Right lobe of liver (tissue), 6 donors: ENCODE measurements around the gene PAK6. TPM values are rescaled to one million over a fixed set of nuclear protein-coding genes. Genes with fewer than 3 reads are reported as not detected.
A peak's percentile ranks its signal among the peaks of the same experiment; 100 is the strongest.

Source experiments
- ATAC-seq, 4 donors: fragments of 200-7000 bp; cut with Tn5 transposase; one replicate each; pipeline ENCODE4 v1.9.1; 2020; ENCODE audit warnings: mild to moderate bottlenecking in 4 of 4, moderate library complexity in 4 of 4
- DNase-seq, 3 donors: peaks; one replicate each; pipeline ENCODE4 v3.0.0-alpha.2; 2020
- H3K27ac ChIP-seq, 3 donors: fragments of 200-600 bp; one replicate each; pipeline ENCODE4 v1.8.0; 2022
- H3K27me3 ChIP-seq, 2 donors: fragments of 200-600 bp; one replicate each; pipeline ENCODE4 v1.8.0; 2022
- H3K36me3 ChIP-seq, 4 donors: fragments of 200-600 bp; sonication (generic) in 1 of 4; one replicate each; pipeline versions ENCODE4 v1.5.1 to v1.8.0; 2017 to 2022; ENCODE audit warnings: control low read depth in 1 of 4
- H3K4me1 ChIP-seq, 4 donors: fragments of 200-600 bp; sonication (generic) in 1 of 4; one replicate each; pipeline versions ENCODE4 v1.5.1 to v1.8.0; 2017 to 2022; ENCODE audit warnings: control low read depth in 1 of 4
- H3K4me3 ChIP-seq, 3 donors: fragments of 200-600 bp; one replicate each; pipeline ENCODE4 v1.8.0; 2022
- H3K9me3 ChIP-seq, 4 donors: fragments of 200-600 bp; sonication (generic) in 1 of 4; one replicate each; pipeline versions ENCODE4 v1.5.1 to v1.8.0; 2017 to 2022; ENCODE audit warnings: control low read depth in 1 of 4
- POLR2A ChIP-seq: fragments of 450-650 bp; IDR thresholded peaks from one replicate; pipeline ENCODE4 v1.6.1; 2017; ENCODE audit warnings: antibody characterized with exemption, mild to moderate bottlenecking
- WGBS: methylation state at CpG from one replicate; pipeline ENCODE4 v1.1.6; 2018; ENCODE audit warnings: low coverage, low lambda C conversion rate; ENCODE audit not compliant: insufficient coverage; ENCODE audit errors: missing lambda C conversion rate; 5-methylcytosine and 5-hydroxymethylcytosine counted together
- intact Hi-C, 2 donors: fragments of 100-400 bp; cut with DNase I; formaldehyde crosslinking; loops; one replicate each; pipeline versions ENCODE4 v1.11.2 to v1.14.1; 2022
- total RNA-seq, 6 experiments: library from RNA; depleted of rRNA in 2 of 6; stranded (reverse); fragments of >200 nt in 2 of 6; fragmentation: NEBNext Ultra II Directional in 3 of 6; extraction: Animal tissue kit (Norgen Biotek cat#: 25700) in 3 of 6; gene quantifications; one replicate each; pipeline versions ENCODE4 v1.1.0 to v1.2.4, GENCODE V29; 2016 to 2023
- TF ChIP-seq, protein P1 (sequence below), 4 donors: fragments of 200-600 bp in 3 of 4; fragments of 450-650 bp in 1 of 4; IDR thresholded peaks; one replicate each; pipeline versions ENCODE4 v1.5.1 to v1.8.0; 2016 to 2022; ENCODE audit warnings: antibody characterized with exemption in 4 of 4, mild to moderate bottlenecking in 2 of 4
- donor health status: DM: no; HTN: yes; CAD: no.
- donor health status: DM: no; HTN: no; CAD: no.
- donor health status: DM: no; HTN: no; CAD: no.
- donor health status: DM: no; HTN: yes; CAD: no.
- donor health status: DM: no; HTN: yes; CAD: no.

Gene PAK6
- total RNA-seq, 6 experiments from 2014 or later: 0.05 to 0.19 (median 0.10) TPM; not detected in 2

DNA sequence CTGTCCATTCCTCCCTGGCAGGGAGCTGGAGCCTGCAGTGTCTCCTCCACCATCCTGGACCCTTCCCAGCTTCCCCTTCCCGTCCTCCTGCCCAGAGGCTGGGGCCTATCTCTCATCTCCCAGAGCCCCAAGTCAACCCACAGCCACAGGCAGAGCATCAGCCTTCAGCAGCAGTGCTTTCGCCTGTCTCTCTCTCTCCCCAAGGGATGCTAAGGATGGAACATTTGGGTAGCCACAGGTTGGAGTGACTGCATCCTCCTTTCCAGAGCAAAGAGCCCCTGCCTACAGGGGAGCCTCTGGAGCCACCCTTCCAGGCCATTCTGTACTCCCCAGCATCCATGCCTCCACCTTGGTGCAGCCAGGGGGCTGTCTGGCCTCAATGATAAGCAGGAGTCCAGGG is 64.7 kb downstream of the PAK6 start:
- no peak for ATAC-seq
- no peak for TF ChIP-seq POLR2A
- TF ChIP-seq, protein P1, sequence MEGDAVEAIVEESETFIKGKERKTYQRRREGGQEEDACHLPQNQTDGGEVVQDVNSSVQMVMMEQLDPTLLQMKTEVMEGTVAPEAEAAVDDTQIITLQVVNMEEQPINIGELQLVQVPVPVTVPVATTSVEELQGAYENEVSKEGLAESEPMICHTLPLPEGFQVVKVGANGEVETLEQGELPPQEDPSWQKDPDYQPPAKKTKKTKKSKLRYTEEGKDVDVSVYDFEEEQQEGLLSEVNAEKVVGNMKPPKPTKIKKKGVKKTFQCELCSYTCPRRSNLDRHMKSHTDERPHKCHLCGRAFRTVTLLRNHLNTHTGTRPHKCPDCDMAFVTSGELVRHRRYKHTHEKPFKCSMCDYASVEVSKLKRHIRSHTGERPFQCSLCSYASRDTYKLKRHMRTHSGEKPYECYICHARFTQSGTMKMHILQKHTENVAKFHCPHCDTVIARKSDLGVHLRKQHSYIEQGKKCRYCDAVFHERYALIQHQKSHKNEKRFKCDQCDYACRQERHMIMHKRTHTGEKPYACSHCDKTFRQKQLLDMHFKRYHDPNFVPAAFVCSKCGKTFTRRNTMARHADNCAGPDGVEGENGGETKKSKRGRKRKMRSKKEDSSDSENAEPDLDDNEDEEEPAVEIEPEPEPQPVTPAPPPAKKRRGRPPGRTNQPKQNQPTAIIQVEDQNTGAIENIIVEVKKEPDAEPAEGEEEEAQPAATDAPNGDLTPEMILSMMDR (IDR thresholded peaks at IDR 0.05): no peak

GRCh38 chr15:40305281-40305680 is 66.4 kb downstream of the PAK6 start:
- WGBS: 90% methylated on average over 2 of the region's 4 CpGs
- no peak for TF ChIP-seq POLR2A
- TF ChIP-seq, protein P1 (IDR thresholded peaks at IDR 0.05): no peak
- no peak for ATAC-seq

More for the DNA sequence above, 64.7 kb downstream of the PAK6 start:
- intact Hi-C loops: no loop called here
- DNase-seq: no peak
- Histone ChIP-seq H3K4me3 (no peak overlapping the region), H3K36me3 (no peaks in the 10 kb centered on the region), H3K27ac (no peak overlapping the region), H3K27me3 (no peaks in the 10 kb centered on the region), H3K9me3 (no peaks in the 10 kb centered on the region), H3K4me1 (no peaks in the 10 kb centered on the region)
- 100% methylated on average over 1 of the region's 2 CpGs for WGBS

GRCh38 chr15:40306371-40306770 is 67.5 kb downstream of the PAK6 start:
- ATAC-seq: peak in 1 of 4 donors; percentile 7
- no peaks in the 10 kb centered on the region for H3K4me1 ChIP-seq
- peak overlapping the region in 2 of 3 donors; percentile 20 to 41 for H3K4me3 ChIP-seq
- WGBS: 50% methylated on average over 3 of the region's 5 CpGs
- no peaks in the 10 kb centered on the region for H3K27me3 ChIP-seq
- no peak for TF ChIP-seq POLR2A
- TF ChIP-seq, protein P1 (IDR thresholded peaks at IDR 0.05): no peak
- intact Hi-C loops: no loop called here
- peak in 1 of 3 donors; percentile 52 for DNase-seq
- H3K36me3 ChIP-seq: no peaks in the 10 kb centered on the region
- H3K27ac ChIP-seq: no peak overlapping the region
- H3K9me3 ChIP-seq: no peaks in the 10 kb centered on the region

More at GRCh38 chr15:40305281-40305680, 66.4 kb downstream of the PAK6 start:
- Histone ChIP-seq H3K27ac (no peak overlapping the region), H3K27me3 (no peaks in the 10 kb centered on the region), H3K4me1 (no peaks in the 10 kb centered on the region), H3K9me3 (no peaks in the 10 kb centered on the region), H3K36me3 (no peaks in the 10 kb centered on the region), H3K4me3 (no peak overlapping the region)
- intact Hi-C loops: no loop called here
- peak in 1 of 3 donors; percentile 22 for DNase-seq

DNA sequence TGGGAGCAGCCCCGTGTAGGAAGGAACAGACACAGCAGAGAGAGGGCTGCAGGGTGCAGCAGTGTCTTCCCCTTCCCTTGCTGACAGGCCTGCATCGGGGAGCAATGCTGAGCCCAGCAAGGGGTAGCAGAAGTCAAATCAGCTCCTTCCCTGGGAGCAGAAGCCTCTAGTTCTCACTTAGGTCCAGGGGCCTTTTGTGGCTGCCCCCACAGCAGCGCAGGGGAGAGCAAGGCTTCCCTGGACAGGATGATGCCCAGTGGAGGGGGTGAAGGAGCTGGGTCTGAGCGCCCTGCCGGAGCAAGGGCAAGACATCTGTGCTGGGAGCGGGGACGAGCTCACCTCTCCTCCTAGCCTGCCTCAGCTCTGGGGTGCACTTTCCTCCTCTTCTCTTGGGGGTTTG is 68.0 kb downstream of the PAK6 start:
- ATAC-seq (no peak), DNase-seq (peak in 1 of 3 donors; percentile 54)
- TF ChIP-seq, protein P1 (IDR thresholded peaks at IDR 0.05): no peak
- no peak for TF ChIP-seq POLR2A
- H3K4me3 ChIP-seq: peak overlapping the region; percentile 16 to 41 (median 20)
- no CpG with 5 or more reads among the region's 7 CpGs for WGBS
- H3K27ac ChIP-seq: peak overlapping the region in 2 of 3 donors; percentile 40 to 43
- no peaks in the 10 kb centered on the region for H3K4me1 ChIP-seq
- no peaks in the 10 kb centered on the region for H3K36me3 ChIP-seq
- no peaks in the 10 kb centered on the region for H3K9me3 ChIP-seq
- intact Hi-C loops: no loop called here
- H3K27me3 ChIP-seq: no peaks in the 10 kb centered on the region
